H1 (cell line): ENCODE results near the gene MT1F.

Experiments used
- POLR2A ChIP-seq, 2 experiments: IDR thresholded peaks; 1 replicate in 1 of 2; 2 replicates in 1 of 2; pipeline ENCODE4 v1.6.1; 2011; ENCODE audit warnings: low read depth in 2 of 2, low read length in 2 of 2, mild to moderate bottlenecking in 2 of 2; ENCODE audit errors: control extremely low read depth in 1 of 2
- RAD21 ChIP-seq, 2 experiments: IDR thresholded peaks in 1 of 2; conservative IDR thresholded peaks in 1 of 2; 2 replicates each; pipeline ENCODE4 v1.6.1; 2011; ENCODE audit warnings: low read depth in 2 of 2, low read length in 2 of 2, improper control_type of control experiment in 1 of 2, inconsistent platforms in 1 of 2, mild to moderate bottlenecking in 1 of 2, moderate library complexity in 1 of 2
- RNF2 ChIP-seq: fragments of 200-900, 300-1000 bp; sonication (generic); IDR thresholded peaks from 2 replicates; pipeline ENCODE4 v1.7.1; 2016; ENCODE audit warnings: borderline replicate concordance, low read depth, mild to moderate bottlenecking, antibody characterized with exemption, low read length; ENCODE audit not compliant: poor library complexity, severe bottlenecking; ENCODE audit errors: missing control alignments
- SUZ12 ChIP-seq: fragments of 200-600 bp; sonication (generic); IDR thresholded peaks from 2 replicates; pipeline ENCODE4 v1.6.1; 2012; ENCODE audit warnings: mild to moderate bottlenecking, inconsistent platforms, low read length, moderate library complexity, mixed read lengths

GRCh38 chr16:56681939-56682702, 24.4 kb downstream of the MT1F start, which contains the start of gene MT1X:
- TF ChIP-seq RNF2 (no peak), POLR2A (IDR thresholded peaks at IDR 0.05; ENCODE audit: control extremely low read depth in 1 of 2, low read depth in 2 of 2, low read length in 2 of 2) (peak in 1 of 2 experiments; percentile 61; a peak in 2 of 3 replicates), SUZ12 (peak; percentile 37; the same call in 1 of the 2 replicates), RAD21 (IDR thresholded peaks at IDR 0.05 in 1 of 2, conservative IDR thresholded peaks at IDR 0.05 in 1 of 2; ENCODE audit: low read depth in 2 of 2, low read length in 2 of 2) (no peak)
